ENCODE results near the gene KHDC4. TPM values are rescaled to one million over a fixed set of nuclear protein-coding genes. Genes with fewer than 3 reads are reported as not detected.
"Not testable (repeated sequence)": the region's sequence is repeated elsewhere in the genome, so short reads cannot be mapped to it uniquely, and the experiment has no call there.

KHDC4 gene
- total RNA-seq, 6 experiments from 2014 or later = 22.6 to 26.1 (median 23.5) TPM

DNA sequence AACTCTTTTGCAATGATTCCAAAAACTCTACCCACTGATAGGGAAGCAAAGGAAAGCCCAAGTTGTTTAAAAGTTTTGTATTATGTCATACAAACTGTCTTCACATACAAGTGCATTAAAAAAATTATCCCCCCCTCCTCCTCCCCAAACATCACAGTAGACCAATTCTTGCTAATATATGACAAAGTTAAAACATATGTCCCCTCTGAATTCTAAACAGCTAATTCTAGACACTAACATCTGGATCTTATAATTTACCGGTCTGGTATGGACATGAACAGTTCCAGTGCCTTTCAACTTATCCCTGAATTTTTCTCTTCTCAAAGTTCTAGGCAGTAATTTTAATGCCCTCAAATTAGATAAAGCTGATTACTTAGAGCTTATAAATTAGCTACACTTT, 36.5 kb downstream of the KHDC4 start:
- H3K27me3 Mint-ChIP-seq (ENCODE audit: insufficient read depth) = peaks cover 2% of the 10 kb centered on the region; the same call in 1 of the 2 replicates
- TF ChIP-seq, protein P1, sequence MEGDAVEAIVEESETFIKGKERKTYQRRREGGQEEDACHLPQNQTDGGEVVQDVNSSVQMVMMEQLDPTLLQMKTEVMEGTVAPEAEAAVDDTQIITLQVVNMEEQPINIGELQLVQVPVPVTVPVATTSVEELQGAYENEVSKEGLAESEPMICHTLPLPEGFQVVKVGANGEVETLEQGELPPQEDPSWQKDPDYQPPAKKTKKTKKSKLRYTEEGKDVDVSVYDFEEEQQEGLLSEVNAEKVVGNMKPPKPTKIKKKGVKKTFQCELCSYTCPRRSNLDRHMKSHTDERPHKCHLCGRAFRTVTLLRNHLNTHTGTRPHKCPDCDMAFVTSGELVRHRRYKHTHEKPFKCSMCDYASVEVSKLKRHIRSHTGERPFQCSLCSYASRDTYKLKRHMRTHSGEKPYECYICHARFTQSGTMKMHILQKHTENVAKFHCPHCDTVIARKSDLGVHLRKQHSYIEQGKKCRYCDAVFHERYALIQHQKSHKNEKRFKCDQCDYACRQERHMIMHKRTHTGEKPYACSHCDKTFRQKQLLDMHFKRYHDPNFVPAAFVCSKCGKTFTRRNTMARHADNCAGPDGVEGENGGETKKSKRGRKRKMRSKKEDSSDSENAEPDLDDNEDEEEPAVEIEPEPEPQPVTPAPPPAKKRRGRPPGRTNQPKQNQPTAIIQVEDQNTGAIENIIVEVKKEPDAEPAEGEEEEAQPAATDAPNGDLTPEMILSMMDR (IDR thresholded peaks at IDR 0.05) = no peak
- H3K27ac Mint-ChIP-seq = peak overlapping the region; percentile 28; the same call in 1 of the 2 replicates
- H3K4me1 Mint-ChIP-seq (ENCODE audit: low read depth) = peaks cover 28% of the 10 kb centered on the region
- no peak for DNase-seq
- H3K4me3 Mint-ChIP-seq = no peak overlapping the region
- H3K36me3 Mint-ChIP-seq (ENCODE audit: low read depth) = peaks cover 34% of the 10 kb centered on the region
- no peaks in the 10 kb centered on the region for H3K9me3 Mint-ChIP-seq

GRCh38 chr1:155896476-155896875, 37.7 kb downstream of the KHDC4 start:
- not testable (repeated sequence) for H3K4me3 Mint-ChIP-seq; H3K9me3 Mint-ChIP-seq; H3K27me3 Mint-ChIP-seq (ENCODE audit: insufficient read depth); H3K27ac Mint-ChIP-seq; DNase-seq
- Mint-ChIP-seq H3K36me3 (ENCODE audit: low read depth) (peaks cover 38% of the 10 kb centered on the region), H3K4me1 (ENCODE audit: low read depth) (peaks cover 34% of the 10 kb centered on the region)

DNA sequence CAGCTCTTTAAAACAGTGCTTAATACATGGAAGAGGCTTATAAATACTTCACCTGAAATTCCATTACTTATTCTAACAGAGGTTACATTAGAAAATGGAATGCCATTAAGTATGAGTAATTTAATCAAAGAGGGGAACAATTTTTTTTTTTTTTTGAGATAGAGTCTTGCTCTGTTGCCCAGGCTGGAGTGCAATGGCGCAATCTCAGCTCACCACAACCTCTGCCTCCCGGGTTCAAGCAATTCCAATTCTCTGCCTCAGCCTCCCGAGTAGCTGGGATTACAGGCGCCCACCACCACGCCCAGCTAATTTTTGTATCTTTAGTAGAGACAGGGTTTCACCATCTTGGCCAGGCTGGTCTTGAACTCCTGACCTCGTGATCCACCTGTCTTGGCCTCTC, 38.6 kb downstream of the KHDC4 start:
- not testable (repeated sequence) for H3K4me3 Mint-ChIP-seq; H3K9me3 Mint-ChIP-seq; H3K27me3 Mint-ChIP-seq (ENCODE audit: insufficient read depth); DNase-seq
- peaks cover 34% of the 10 kb centered on the region for H3K4me1 Mint-ChIP-seq (ENCODE audit: low read depth)
- H3K27ac Mint-ChIP-seq = peak overlapping the region; percentile 52
- peaks cover 38% of the 10 kb centered on the region for H3K36me3 Mint-ChIP-seq (ENCODE audit: low read depth)

GRCh38 chr1:155893389-155894142, 40.6 kb downstream of the KHDC4 start:
- peaks cover 40% of the 10 kb centered on the region for H3K4me1 Mint-ChIP-seq (ENCODE audit: low read depth)
- DNase-seq = peak; percentile 92
- TF ChIP-seq, protein P1 (IDR thresholded peaks at IDR 0.05) = no peak
- peak overlapping the region; percentile 86 for H3K27ac Mint-ChIP-seq
- peak overlapping the region; percentile 75 for H3K4me3 Mint-ChIP-seq
- H3K9me3 Mint-ChIP-seq = no peaks in the 10 kb centered on the region
- peaks cover 19% of the 10 kb centered on the region for H3K36me3 Mint-ChIP-seq (ENCODE audit: low read depth)
- H3K27me3 Mint-ChIP-seq (ENCODE audit: insufficient read depth) = peaks cover 2% of the 10 kb centered on the region; the same call in 1 of the 2 replicates

DNA sequence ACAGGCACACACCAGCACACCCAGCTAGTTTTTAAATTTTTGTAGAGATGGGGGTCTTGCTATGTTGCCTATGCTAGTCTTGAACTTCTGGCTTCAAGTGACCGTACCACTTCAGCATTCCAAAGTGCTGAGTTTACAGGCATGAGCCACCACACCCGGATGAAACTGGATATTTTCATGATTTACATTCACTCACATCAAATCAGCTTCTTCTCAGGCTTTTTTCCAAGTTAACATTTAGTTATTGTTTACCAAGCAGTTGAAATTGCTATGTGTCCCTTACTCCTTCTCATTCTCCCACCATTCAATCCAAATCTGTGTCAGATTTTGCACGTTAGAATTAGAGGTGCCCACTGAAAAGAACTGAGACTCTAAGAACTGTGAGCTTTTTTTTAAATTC, 41.4 kb downstream of the KHDC4 start:
- peak; percentile 83 for DNase-seq
- Mint-ChIP-seq H3K27ac (peak overlapping the region; percentile 86), H3K27me3 (ENCODE audit: insufficient read depth) (peaks cover 2% of the 10 kb centered on the region; the same call in 1 of the 2 replicates), H3K4me1 (ENCODE audit: low read depth) (peaks cover 36% of the 10 kb centered on the region), H3K4me3 (peak overlapping the region; percentile 75), H3K36me3 (ENCODE audit: low read depth) (peaks cover 14% of the 10 kb centered on the region), H3K9me3 (no peaks in the 10 kb centered on the region)
- TF ChIP-seq, protein P1 (IDR thresholded peaks at IDR 0.05) = no peak

DNA sequence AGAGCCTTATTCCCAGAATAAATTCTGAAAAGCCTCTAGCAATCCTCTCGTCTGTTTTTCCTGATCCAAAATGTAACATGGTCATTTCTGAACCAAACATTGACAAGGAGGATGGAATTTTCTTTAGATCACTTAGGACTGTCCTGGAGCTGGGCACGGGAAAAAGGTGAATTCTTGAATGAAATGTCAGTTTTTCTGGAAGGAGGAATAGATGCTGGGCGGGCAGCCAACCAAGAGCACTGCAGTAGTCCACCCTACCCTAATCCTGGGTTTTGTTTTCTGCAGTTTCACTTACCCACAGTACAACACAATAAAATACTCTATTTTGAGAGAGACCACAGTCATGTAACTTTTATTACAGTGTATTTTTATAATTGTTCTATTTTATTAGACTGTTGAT, 44.0 kb downstream of the KHDC4 start:
- H3K4me1 Mint-ChIP-seq (ENCODE audit: low read depth) = peaks cover 31% of the 10 kb centered on the region
- TF ChIP-seq, protein P1 (IDR thresholded peaks at IDR 0.05) = no peak
- no peaks in the 10 kb centered on the region; the same call in 1 of the 2 replicates for H3K27me3 Mint-ChIP-seq (ENCODE audit: insufficient read depth)
- peaks cover 4% of the 10 kb centered on the region; the same call in 1 of the 2 replicates for H3K36me3 Mint-ChIP-seq (ENCODE audit: low read depth)
- DNase-seq = no peak
- H3K27ac Mint-ChIP-seq = peak overlapping the region; percentile 25; the same call in 1 of the 2 replicates
- no peaks in the 10 kb centered on the region for H3K9me3 Mint-ChIP-seq
- H3K4me3 Mint-ChIP-seq = no peak overlapping the region
